NOMO-1 treated with DMSO at 0.1 percent for 48 hours (cell line): Measurements from ENCODE around the gene RUSF1.

Source experiments
- DNase-seq: peaks from one replicate; lab custom pipeline; 2025; ENCODE audit not compliant: unreplicated experiment; lab: John Stamatoyannopoulos, UW

Gene RUSF1

GRCh38 chr16:31471241-31471874 lies 36.8 kb downstream of the RUSF1 start:
- no peak for DNase-seq

DNA sequence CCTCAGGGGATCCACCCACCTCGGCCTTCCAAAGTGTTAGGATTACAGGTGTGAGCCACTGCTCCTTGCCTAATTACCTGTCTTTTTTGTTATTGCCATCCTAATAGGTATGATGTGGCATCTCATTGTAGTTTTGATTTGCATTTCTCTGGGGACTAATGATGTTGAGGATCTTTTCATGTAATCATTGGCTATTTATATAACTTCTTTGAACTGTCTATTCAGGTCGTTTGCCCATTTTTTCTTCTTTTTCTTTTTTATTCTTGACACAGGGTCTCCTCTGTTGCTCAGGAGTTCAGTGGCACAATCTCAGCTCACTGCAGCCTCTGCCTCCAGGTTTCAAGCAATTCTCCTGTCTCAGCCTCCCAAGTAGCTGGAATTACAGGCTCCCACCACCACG lies 37.6 kb downstream of the RUSF1 start:
- DNase-seq, result no peak

- DNase-seq, result no peak
Observed at GRCh38 chr16:31467858-31468257, 40.3 kb downstream of the RUSF1 start.

GRCh38 chr16:31467151-31467773 lies 40.9 kb downstream of the RUSF1 start:
- DNase-seq, result no peak

DNA sequence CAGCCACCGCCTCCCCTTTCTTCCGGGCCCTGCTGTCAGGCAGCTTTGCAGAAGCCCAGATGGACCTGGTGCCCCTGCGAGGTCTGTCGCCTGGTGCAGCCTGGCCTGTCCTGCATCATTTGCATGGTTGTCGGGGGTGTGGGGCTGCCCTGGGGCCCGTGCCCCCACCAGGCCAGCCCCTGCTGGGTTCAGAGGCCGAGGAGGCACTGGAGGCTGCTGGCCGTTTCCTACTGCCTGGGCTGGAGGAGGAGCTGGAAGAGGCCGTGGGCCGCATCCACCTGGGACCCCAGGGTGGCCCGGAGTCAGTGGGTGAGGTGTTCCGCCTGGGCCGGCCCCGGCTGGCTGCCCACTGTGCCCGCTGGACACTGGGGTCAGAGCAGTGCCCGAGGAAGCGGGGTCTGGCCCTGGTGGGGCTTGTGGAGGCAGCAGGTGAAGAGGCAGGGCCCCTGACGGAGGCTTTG lies 41.8 kb downstream of the RUSF1 start:
- no peak for DNase-seq

DNA sequence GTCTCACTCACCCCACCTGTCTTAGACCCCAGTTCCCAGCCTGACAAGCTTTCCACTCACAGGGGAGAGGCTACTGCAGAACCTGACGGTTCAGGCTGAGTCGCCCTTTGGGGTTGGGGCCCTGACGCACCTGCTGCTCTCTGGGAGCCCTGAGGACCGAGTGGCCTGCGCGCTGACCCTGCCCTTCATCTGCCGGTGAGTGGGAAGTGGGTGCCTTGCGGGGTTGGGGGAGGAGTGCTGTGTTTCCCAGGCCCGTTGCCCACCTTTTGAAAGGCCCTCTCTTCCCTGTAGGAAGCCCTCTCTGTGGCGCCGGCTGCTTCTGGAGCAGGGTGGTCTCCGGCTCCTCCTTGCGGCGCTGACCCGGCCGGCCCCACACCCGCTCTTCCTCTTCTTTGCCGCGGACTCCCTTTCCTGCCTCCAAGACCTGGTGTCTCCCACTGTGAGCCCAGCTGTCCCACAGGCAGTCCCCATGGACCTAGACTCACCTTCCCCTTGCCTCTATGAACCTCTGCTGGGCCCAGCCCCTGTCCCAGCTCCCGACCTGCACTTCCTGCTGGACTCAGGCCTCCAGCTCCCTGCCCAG lies 42.3 kb downstream of the RUSF1 start:
- DNase-seq, result no peak

DNA sequence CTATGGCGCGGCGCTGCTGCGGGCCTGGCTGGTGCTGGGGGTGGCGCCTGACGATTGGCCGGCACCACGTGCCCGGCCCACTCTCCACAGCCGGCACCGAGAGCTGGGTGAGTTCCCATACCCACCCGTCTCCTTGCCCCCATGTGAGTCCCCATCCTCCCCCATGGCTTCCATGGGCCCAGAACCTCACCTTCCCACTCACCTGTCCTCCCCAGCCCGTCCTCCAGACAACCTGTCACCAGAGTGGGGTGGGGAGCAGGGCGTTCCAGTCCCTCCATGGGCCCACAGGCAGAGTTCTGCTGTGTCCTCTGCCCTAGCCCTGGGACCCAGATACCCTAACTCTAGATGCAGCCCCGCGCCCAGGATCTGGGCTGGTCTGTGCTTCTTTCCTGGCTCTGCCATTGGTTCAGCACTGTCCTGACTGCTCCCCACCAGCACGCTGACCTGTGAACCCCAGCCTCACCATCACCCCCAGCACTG lies 43.4 kb downstream of the RUSF1 start:
- DNase-seq, result no peak

DNA sequence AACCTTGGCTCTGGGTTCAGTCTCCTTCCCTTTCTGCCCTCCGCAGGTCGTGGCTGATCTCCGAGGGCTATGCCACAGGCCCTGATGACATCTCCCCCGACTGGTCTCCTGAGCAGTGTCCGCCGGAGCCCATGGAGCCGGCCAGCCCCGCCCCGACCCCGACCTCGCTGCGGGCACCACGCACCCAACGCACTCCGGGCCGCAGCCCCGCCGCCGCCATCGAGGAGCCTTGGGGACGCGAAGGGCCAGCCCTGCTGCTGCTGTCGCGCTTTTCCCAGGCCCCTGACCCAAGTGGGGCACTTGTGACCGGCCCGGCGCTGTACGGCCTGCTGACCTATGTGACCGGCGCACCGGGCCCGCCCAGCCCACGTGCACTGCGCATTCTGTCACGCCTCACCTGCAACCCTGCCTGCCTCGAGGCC lies 43.8 kb downstream of the RUSF1 start:
- DNase-seq, result no peak

GRCh38 chr16:31461921-31462804 lies 46.0 kb downstream of the RUSF1 start:
- DNase-seq, result no peak

- DNase-seq, result no peak
Observed at GRCh38 chr16:31461201-31461920, 46.8 kb downstream of the RUSF1 start.

GRCh38 chr16:31460582-31461002 lies 47.6 kb downstream of the RUSF1 start:
- DNase-seq, result peak; percentile 49

GRCh38 chr16:31459687-31460581 lies 48.3 kb downstream of the RUSF1 start:
- DNase-seq, result peak; percentile 99

GRCh38 chr16:31458844-31459686 lies 49.1 kb downstream of the RUSF1 start, which contains the start of gene ARMC5:
TSS of gene ARMC5 (plus strand) at chr16:31459501. CDS start at chr16:31459525, 24 bp downstream.
- peak; percentile 96 for DNase-seq

- DNase-seq, result peak; percentile 52
Observed at GRCh38 chr16:31458073-31458843, 49.9 kb downstream of the RUSF1 start.

DNA sequence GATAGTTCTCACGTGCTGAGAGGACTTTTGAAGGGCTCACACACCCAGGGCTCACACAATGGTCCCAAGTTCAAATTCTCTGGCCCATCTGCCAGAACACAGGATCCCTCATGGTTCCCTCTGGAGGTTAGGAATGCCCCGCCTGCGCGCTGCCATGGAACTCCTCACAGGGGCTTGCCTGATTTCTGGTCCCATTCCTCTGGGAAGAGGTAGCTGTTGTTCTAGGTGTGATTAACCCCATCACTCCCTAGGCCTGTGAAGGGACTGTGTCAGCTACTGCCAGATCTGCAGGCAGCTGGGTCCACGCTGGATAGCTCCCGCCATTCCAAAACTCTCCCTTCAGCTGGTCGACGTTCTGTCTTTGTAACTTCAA lies 51.2 kb downstream of the RUSF1 start:
- DNase-seq, result no peak

DNA sequence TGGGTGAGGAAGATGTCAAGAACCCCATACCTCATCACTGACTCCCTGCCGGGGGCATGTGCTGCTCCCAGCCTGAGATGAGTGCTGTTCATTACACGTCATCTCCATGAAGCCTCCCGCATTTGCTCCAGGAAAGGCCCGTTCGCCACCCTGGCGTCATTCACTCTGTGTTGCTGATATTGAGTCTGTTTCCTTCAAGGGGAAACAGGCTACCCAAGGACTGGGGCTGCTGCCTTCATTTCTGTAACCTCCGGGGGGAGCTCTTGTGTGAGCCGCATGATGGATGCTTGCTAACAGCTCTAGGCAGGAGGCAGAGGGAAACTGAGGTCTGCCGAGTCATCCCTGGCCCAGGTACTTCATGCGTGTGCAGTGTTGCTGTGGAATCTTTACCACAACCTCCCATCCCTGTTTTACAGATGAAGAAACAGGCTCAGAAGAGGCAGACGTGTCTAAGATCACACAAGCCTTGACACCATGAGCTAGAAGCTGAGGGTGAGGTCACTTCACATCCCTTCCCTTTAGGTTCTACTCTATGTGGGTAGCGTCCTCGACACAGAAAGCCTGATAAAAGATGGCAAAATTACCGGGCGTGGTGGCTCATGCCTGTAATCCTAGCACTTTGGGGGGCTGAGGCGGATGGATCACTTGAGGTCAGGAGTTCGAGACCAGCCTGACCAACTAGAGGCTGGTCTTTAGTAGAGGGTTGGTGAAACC lies 52.4 kb downstream of the RUSF1 start:
- no peak for DNase-seq
